ENCODE data around the gene UBA5. TPM values are rescaled to one million over a fixed set of nuclear protein-coding genes. Genes with fewer than 3 reads are reported as not detected.
"Not testable (repeated sequence)": the region's sequence is repeated elsewhere in the genome, so short reads cannot be mapped to it uniquely, and the experiment has no call there.

UBA5 gene
- total and polyA plus RNA-seq, 10 donors: 19.2 to 71.5 (median 46.5) TPM

DNA sequence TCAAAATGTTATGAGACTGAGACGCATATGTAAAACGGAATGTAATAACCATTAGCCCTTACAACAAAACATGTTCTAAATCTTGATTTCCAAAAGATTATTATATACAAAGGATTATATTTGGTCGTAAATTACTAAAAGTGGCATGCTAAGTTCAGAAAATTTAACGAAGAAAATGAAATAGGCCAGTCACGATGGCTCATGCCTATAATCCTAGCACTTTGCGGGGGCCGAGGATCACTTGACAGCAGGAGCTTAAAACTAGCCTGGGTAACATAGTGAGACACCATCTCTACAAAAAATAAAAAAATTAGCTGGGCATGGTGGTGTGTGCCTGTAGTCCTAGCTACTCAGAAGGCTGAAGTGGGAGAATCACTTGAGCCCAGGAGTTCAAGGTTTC is 29.5 kb upstream of the UBA5 start:
- Histone ChIP-seq H3K27me3 (replicated peaks in 1 of 7) (no peaks in the 10 kb centered on the region), H3K9me3 (no peaks in the 10 kb centered on the region), H3K4me3 (no peak overlapping the region), H3K36me3 (peaks cover 0 to 70% (median 24%) of the 10 kb centered on the region in 6 donors), H3K27ac (no peak overlapping the region), H3K4me1 (no peaks in the 10 kb centered on the region)
- no peak for DNase-seq
- TF ChIP-seq POLR2AphosphoS5 (IDR thresholded peaks at IDR 0.05) (no peak), POLR2A (IDR thresholded peaks at IDR 0.05) (no peak)
- TF ChIP-seq, protein P1, sequence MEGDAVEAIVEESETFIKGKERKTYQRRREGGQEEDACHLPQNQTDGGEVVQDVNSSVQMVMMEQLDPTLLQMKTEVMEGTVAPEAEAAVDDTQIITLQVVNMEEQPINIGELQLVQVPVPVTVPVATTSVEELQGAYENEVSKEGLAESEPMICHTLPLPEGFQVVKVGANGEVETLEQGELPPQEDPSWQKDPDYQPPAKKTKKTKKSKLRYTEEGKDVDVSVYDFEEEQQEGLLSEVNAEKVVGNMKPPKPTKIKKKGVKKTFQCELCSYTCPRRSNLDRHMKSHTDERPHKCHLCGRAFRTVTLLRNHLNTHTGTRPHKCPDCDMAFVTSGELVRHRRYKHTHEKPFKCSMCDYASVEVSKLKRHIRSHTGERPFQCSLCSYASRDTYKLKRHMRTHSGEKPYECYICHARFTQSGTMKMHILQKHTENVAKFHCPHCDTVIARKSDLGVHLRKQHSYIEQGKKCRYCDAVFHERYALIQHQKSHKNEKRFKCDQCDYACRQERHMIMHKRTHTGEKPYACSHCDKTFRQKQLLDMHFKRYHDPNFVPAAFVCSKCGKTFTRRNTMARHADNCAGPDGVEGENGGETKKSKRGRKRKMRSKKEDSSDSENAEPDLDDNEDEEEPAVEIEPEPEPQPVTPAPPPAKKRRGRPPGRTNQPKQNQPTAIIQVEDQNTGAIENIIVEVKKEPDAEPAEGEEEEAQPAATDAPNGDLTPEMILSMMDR (IDR thresholded peaks at IDR 0.05 in 8 of 11, conservative IDR thresholded peaks at IDR 0.05 in 3 of 11): no peak
- WGBS, 5 donors: 95 to 98% (median 97%) methylated on average over 7 of the region's 7 CpGs
- intact Hi-C loops (cut with DNase I; ENCODE audit: low total_unique reads): no loop called here

GRCh38 chr3:132635052-132635451 is 25.1 kb upstream of the UBA5 start:
- Histone ChIP-seq H3K4me3 (no peak overlapping the region), H3K27me3 (replicated peaks in 1 of 7) (no peaks in the 10 kb centered on the region), H3K4me1 (no peaks in the 10 kb centered on the region), H3K9me3 (no peaks in the 10 kb centered on the region), H3K27ac (no peak overlapping the region), H3K36me3 (peaks cover 3 to 68% (median 26%) of the 10 kb centered on the region in 6 donors)
- intact Hi-C loops (cut with DNase I; ENCODE audit: low total_unique reads): no loop called here
- TF ChIP-seq POLR2AphosphoS5 (IDR thresholded peaks at IDR 0.05) (no peak), POLR2A (IDR thresholded peaks at IDR 0.05) (no peak)
- TF ChIP-seq, protein P1 (IDR thresholded peaks at IDR 0.05 in 8 of 11, conservative IDR thresholded peaks at IDR 0.05 in 3 of 11): no peak
- no peak for DNase-seq

DNA sequence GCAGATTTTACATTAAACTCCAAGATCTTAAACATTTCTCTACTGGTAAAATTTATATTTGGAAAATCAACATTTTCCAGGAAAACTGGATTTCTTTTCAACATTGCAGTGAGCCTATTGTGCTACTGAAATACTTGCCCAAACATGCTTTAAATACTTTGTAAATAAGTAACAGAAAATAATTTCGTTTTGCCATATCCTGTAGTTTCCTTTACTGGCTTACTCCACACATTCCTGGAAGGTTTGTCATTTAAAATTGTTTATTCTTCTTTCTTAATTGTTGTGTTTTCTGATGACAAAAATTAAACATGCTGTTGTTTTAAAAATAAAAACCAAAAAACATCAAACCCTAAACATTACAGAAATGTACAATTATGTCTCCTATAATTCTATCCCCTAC is 22.5 kb upstream of the UBA5 start:
- 67 to 75% (median 69%) methylated on average over 1 of the region's 1 CpG for WGBS, 5 donors
- Histone ChIP-seq H3K36me3 (peaks cover 3 to 68% (median 26%) of the 10 kb centered on the region in 6 donors), H3K9me3 (no peaks in the 10 kb centered on the region), H3K4me1 (peaks cover 0 to 6% (median 0%) of the 10 kb centered on the region in 6 donors), H3K27me3 (replicated peaks in 1 of 7) (no peaks in the 10 kb centered on the region), H3K27ac (no peak overlapping the region), H3K4me3 (no peak overlapping the region)
- intact Hi-C loops (cut with DNase I; ENCODE audit: low total_unique reads): no loop called here
- TF ChIP-seq POLR2AphosphoS5 (IDR thresholded peaks at IDR 0.05) (no peak), POLR2A (IDR thresholded peaks at IDR 0.05) (no peak)
- TF ChIP-seq, protein P1 (IDR thresholded peaks at IDR 0.05 in 8 of 11, conservative IDR thresholded peaks at IDR 0.05 in 3 of 11): no peak
- DNase-seq: no peak

GRCh38 chr3:132638706-132639105 is 21.4 kb upstream of the UBA5 start:
- DNase-seq: no peak

DNA sequence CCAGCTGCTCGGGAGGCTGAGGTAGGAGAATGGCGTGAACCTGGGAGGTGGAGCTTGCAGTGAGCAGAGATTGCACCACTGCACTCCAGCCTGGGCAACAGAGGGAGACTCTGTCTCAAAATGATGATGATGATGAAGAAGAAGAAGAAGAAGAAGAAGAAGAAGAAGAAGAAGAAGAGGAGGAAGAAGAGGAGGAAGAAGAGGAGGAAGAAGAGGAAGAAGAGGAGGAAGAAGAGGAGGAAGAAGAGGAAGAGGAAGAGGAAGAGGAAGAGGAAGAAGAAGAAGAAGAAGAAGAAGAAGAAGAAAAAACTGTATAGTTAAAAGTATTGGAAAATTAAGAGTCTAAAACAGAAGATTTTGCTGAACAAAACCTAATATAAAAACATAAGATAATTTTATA is 18.7 kb upstream of the UBA5 start:
- not testable (repeated sequence) for DNase-seq; H3K27ac ChIP-seq; H3K4me3 ChIP-seq; H3K9me3 ChIP-seq; H3K27me3 ChIP-seq (replicated peaks in 1 of 7)
- H3K4me1 ChIP-seq: peaks cover 0 to 12% (median 0%) of the 10 kb centered on the region in 6 donors
- WGBS, 5 donors: 69 to 87% (median 87%) methylated on average over 2 of the region's 2 CpGs
- peaks cover 3 to 53% (median 25%) of the 10 kb centered on the region in 6 donors for H3K36me3 ChIP-seq
- intact Hi-C loops (cut with DNase I; ENCODE audit: low total_unique reads): loop anchor here (5.0 to 10.0 kb wide), 2 partner anchors 104 to 287 kb away; no protein-coding TSS in a partner anchor

More at GRCh38 chr3:132638706-132639105, 21.4 kb upstream of the UBA5 start:
- H3K27me3 ChIP-seq (replicated peaks in 1 of 7): no peaks in the 10 kb centered on the region
- H3K36me3 ChIP-seq: peaks cover 3 to 68% (median 26%) of the 10 kb centered on the region in 6 donors
- peaks cover 0 to 12% (median 0%) of the 10 kb centered on the region in 6 donors for H3K4me1 ChIP-seq
- TF ChIP-seq, protein P1 (IDR thresholded peaks at IDR 0.05 in 8 of 11, conservative IDR thresholded peaks at IDR 0.05 in 3 of 11): no peak
- no peak for TF ChIP-seq POLR2AphosphoS5 (IDR thresholded peaks at IDR 0.05)
- no peak for TF ChIP-seq POLR2A (IDR thresholded peaks at IDR 0.05)
- H3K27ac ChIP-seq: no peak overlapping the region
- intact Hi-C loops (cut with DNase I; ENCODE audit: low total_unique reads): no loop called here
- H3K4me3 ChIP-seq: no peak overlapping the region
- no peaks in the 10 kb centered on the region for H3K9me3 ChIP-seq

Data from spleen (tissue), 11 donors.